Adrenal gland (tissue), 5 donors: ENCODE results near the gene CCDC63.

Experiments used
- POLR2A ChIP-seq, 2 donors: fragments of 450-650 bp; IDR thresholded peaks; one replicate each; pipeline ENCODE4 v1.6.1; 2017; ENCODE audit warnings: antibody characterized with exemption in 2 of 2, mild to moderate bottlenecking in 2 of 2, moderate library complexity in 1 of 2
- TF ChIP-seq, protein P1 (sequence below), 6 experiments: fragments of 450-650 bp in 4 of 6; fragments of 200-600 bp in 2 of 6; sonication (generic) in 1 of 6; IDR thresholded peaks; 1 replicate in 5 of 6; 2 replicates in 1 of 6; pipeline versions ENCODE4 v1.5.1 to v1.8.0; 2016 to 2021; ENCODE audit warnings: antibody characterized with exemption in 6 of 6, mild to moderate bottlenecking in 2 of 6, moderate library complexity in 1 of 6
- donor health status: DM: no; HTN: no; CAD: no.

DNA sequence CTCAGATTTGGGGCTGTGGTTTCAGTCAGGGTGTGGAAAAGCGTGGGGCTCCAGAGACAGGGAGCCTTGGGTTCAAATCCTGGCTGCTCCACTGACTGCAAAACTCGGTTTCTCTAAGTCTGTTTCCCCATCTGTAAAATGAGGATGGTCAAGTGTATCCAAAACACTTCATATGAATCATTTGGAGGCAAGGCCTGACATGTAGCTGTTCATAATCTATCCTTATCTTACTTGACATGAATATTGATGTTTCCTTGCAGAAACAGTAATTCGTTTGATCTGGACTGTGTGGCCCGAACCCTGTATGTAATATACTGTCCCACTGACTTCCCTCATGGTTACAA lies 1.5 kb upstream of the CCDC63 start:
- TF ChIP-seq POLR2A (IDR thresholded peaks at IDR 0.05): no peak
- TF ChIP-seq, protein P1, sequence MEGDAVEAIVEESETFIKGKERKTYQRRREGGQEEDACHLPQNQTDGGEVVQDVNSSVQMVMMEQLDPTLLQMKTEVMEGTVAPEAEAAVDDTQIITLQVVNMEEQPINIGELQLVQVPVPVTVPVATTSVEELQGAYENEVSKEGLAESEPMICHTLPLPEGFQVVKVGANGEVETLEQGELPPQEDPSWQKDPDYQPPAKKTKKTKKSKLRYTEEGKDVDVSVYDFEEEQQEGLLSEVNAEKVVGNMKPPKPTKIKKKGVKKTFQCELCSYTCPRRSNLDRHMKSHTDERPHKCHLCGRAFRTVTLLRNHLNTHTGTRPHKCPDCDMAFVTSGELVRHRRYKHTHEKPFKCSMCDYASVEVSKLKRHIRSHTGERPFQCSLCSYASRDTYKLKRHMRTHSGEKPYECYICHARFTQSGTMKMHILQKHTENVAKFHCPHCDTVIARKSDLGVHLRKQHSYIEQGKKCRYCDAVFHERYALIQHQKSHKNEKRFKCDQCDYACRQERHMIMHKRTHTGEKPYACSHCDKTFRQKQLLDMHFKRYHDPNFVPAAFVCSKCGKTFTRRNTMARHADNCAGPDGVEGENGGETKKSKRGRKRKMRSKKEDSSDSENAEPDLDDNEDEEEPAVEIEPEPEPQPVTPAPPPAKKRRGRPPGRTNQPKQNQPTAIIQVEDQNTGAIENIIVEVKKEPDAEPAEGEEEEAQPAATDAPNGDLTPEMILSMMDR (IDR thresholded peaks at IDR 0.05): no peak
